Stimulated activated CD4-positive, alpha-beta T cell treated with anti-CD3 and anti-CD28 coated beads, Interleukin-15, amount 100 ng/mL, for 24 hours (primary cell): ENCODE data around the gene SYTL5.
"Not testable (repeated sequence)": the region's sequence is repeated elsewhere in the genome, so short reads cannot be mapped to it uniquely, and the experiment has no call there.

Source experiments
- DNase-seq: peaks from one replicate; pipeline ENCODE4 v3.0.0-alpha.2; 2020

The SYTL5 gene

DNA sequence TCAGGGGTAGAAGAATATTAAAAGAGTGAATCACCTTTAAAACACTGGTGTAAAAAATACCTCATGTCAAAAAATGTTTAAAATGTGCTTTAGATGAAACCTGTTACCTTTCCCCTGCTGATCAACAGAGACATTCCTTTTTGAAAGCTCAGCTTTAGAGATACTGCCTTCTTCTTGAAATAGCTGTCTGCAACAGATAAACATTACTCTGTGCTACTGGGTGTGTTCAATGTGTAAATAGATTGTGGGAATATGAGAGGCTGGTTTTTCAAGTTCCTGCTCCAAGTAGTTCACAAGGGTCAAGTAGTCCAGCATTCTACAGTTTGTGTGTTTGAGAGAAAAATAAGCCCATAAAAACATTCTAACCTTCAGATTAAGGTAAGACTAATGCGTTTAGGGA, at the start of gene SYTL5:
Gene SYTL5 (plus strand): TSS at position 263 of the 400 bp plus-strand sequence. CDS start 27,337 bp downstream, outside the sequence.
- DNase-seq, result no peak

DNA sequence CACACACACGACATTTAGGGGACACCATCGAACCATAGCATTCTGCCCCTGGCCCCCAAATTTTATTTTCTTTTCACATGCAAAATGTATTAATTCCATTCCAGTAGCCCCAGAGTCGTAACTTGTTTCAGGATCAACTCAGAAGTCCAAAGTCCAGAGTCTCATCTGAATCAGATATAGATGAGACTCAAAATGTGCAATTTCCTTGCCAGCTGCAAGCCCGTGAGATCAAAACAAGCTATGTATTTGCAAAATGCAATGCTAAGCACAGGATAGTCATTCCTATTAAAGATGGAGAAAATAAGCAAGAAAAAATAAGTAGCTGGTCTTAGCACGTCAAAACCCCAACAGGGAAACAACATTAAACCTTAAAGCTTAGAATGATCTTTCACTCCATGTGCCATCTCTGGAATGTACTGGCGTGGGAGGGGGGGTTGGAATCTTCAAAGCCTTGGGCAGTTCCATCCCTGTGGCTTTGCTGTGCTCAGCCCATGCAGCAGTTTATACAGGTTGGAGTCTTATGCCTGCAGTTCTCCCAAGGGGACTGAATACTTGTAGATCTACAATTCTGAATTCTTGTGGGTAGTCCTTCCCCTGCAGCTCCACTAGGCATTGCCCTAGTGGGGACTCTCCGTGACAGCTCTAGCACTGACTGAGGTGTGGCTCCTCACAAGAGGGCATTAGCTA, 47.7 kb upstream of the SYTL5 start:
- no peak for DNase-seq

DNA sequence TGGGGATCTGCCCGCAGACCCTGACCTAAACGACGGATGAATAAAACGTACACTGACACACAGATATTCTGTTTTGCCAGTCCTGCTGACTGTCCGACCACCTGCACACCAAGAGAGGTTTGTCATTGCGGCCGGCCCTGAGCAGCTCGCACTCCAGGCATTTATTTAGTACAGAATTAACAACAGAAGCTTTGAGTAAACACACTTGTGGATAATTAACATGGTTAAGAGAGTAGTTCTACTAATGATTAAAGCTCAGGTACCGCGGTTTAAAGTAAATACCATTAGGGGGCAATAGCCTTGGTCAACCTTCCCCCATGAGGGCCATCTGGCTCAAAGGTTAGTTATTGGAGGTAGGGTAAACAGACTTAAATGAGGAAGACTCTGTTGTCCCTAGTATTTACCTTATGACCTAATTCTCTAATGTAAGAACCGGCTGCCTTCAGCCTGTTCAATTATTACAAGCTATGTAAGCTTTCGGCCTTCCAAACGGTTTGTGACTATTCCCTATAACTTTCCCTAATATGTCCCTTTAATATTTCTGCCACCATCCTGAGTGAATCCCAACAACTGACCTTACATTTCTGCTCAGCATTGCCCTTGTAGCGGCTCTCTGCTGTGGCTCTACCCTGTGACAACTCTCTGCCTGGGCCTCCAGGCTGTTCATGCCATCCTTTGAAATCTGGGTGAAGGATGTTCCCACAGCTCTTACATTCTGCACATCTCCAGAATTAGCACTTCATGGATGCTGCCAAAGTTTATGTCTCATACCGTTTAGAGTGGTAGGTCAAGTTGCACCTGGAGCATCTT, 46.9 kb upstream of the SYTL5 start:
- no peak for DNase-seq

DNA sequence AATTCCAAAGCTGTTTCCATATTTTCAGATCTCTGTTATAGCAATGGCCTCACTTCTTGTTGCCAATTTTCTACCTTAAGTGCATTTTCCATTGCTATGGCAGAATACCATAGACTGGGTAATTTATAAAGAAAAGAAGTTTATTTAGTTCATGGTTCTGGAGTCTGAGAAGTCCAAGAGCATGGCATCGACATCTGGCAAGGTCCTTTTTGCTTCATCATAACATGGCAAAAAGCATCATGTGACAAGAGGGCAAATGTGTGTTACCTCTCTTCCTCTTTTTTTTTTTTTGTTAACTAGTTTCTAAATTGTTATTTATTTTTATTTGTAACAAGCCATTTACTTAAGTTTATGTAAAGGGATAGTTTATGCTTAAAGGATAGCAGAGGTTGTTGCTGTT, 45.2 kb upstream of the SYTL5 start:
- DNase-seq, result no peak

GRCh38 chrX:37967714-37968113, 38.6 kb upstream of the SYTL5 start:
- DNase-seq, result no peak

GRCh38 chrX:37975421-37975820, 30.9 kb upstream of the SYTL5 start:
- no peak for DNase-seq

GRCh38 chrX:37976153-37976552, 30.2 kb upstream of the SYTL5 start:
- no peak for DNase-seq

- DNase-seq, result no peak
Observed at GRCh38 chrX:37984880-37985279, 21.5 kb upstream of the SYTL5 start.

- DNase-seq, result no peak
Observed at GRCh38 chrX:37986893-37987292, 19.5 kb upstream of the SYTL5 start.

GRCh38 chrX:37989304-37989703, 17.0 kb upstream of the SYTL5 start:
- DNase-seq, result no peak

DNA sequence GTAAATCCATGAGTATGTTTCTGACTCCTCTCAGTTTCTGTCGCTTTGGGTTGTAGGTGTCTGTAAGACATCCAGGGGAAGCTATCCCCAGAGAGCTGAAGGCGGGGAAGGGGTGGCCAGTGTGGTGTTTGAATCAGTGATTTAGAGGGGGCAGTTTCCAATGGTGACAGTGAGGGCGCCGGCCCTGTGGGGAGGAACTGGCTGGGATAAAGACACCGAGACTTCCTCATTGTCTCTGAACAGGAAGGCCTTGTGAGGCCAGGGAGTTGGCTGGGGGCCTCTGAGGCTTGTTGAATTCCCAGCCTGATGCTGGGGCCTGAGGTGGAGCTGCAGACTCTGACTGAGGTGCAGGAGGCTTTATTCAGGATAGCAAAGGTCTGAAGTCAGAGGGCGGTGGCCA, 15.1 kb upstream of the SYTL5 start:
- not testable (repeated sequence) for DNase-seq

DNA sequence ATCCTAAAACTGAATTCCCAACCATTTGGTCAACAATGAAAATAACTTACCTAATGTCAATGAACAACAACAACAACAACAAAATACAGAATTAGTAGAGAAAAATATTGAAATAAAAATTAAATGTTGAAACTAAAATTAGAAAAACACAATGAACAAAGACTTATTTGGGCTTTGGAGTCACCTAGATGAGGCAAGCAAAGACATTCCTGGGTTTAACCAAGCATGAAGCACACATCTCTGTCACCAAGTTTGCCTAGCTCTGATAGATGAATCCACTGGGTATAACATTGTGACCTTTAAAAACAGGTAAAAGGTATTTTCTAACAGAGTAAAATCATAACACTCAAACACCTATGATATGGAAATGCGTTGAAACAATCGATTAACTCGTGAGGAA, 13.2 kb upstream of the SYTL5 start:
- DNase-seq, result no peak

GRCh38 chrX:37993837-37994619, 12.3 kb upstream of the SYTL5 start:
- DNase-seq, result no peak

DNA sequence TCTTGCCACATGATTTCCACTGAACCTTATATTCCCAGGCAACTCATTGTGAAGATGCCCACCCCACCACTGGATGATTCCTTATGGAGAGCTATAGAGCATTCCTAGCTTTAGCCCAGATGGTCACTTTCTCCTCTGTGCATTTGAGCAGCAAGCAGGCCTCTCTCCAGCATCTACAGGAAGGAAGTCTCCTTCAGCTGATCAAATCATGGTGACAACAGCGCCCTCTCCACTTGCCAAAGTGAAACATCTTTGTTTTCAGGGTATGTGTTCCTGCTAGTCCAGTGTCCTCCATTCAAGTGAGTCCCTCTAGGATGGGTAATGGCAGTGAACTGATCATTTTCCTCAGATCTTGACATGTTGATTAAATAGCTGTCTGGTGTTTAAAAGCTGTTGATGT, 10.9 kb upstream of the SYTL5 start:
- DNase-seq, result no peak

- DNase-seq, result no peak
Observed at GRCh38 chrX:37997096-37997495, 9.3 kb upstream of the SYTL5 start.

- DNase-seq, result no peak
Observed at GRCh38 chrX:37998586-37999262, 7.6 kb upstream of the SYTL5 start.

- no peak for DNase-seq
Observed at GRCh38 chrX:38000706-38001105, 5.6 kb upstream of the SYTL5 start.

DNA sequence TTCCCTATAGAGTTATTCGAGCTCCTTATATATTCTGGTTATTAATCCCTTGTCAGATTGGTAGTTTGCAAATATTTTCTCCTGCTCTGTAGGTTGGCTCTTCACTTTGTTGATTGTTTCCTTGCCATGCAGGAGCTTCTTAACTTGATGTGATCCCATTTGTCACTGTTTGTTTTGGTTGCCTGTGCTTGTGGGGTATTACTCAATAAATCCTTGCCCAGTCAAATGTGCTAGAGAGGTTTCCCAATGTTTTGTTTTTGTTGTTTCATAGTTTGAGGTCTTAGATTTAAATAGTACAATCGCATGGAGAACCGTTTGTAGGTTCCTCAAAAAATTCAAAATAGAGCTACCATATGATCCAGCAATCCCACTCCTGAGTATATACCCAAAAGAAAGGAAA, 2.3 kb upstream of the SYTL5 start:
- no peak for DNase-seq

DNA sequence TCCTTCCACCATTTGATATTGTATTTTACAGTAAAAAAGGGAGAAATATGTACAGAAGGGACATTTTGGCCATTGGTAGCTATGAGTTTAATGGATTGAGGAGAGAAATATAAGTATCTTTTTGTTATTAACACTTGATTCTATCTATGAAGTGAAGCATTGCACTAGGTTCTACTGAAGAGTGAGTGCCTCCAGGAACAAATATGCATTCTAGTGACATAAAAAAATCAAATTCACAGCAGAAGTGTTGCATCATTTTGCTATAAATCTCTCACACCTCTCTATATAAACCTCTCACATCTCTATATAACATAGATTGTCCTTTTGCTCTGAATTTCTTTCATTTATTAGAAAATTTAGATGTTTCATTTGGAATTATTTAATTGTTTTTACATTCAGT, 425 bp downstream of the SYTL5 start:
- no peak for DNase-seq

- no peak for DNase-seq
Observed at GRCh38 chrX:38008658-38009057, 2.3 kb downstream of the SYTL5 start.

DNA sequence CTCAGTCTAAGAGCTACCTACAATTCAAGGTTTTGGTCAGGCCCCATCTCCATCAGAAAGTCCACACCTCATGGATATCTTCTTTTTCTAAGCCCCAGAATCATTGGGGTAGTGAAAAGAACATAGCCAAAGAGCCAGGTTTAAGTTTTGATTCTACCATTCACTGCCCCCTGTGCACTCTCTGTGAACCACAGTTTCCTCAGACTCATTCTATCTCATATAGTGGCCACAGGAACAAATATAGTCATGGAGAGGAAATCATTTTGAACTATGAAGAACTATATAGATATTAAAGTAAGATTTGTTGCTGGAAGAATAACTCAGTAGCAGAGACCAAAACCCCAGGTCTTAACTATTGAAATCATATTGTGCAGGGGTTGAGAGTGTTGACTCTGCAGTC, 3.3 kb downstream of the SYTL5 start:
- no peak for DNase-seq

DNA sequence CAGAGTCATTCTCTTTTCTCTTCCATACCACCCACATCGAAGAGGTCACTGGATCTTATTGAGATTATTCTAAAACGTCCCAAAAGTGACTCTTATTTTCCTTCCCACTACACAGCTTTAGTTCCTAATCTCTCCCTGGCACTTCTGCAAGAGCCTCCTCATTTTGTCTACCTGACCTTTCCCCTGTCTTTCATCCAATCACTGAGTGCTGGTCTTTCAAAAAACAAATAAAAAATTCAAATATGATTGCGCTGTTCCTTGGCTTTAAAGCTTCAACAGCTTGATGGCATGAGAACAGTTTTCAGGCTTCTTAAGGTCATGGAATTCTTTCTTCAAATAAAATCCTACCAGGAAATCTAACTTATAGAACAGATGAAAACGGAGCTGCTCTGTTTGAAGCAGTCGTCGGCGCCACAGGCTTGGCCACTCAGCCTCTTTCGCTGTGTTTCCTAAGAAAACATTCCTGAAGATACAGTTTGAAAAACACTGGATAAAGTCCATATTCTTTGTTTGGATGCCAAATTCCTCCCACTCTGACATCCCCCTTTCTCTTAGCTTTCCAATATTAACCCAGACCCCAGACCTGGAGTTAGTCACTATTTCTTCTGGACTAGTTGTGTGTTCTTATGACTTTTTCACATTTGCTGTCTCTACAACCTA, 12.5 kb downstream of the SYTL5 start:
- DNase-seq, result no peak

DNA sequence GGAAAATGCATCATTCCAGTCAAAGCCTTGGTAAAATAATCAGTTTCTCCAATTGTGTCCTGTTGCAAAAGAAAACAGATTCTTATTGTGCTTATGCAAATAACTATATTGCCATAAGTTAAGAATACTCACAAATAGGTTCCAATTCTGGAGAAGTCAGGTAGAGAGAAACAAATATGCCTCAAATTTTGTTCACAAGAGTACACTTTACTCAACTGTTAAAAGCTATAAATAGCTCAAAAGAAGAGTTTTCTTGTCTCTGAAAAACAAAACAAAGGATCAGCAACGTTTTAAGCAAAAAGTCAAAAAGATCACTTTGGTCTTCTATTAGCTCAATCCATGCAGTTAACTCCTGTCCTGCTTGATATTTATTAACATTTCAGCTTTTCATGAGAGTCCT, 21.9 kb downstream of the SYTL5 start:
- no peak for DNase-seq
